Spleen (tissue), 7 donors: Measurements from ENCODE around the gene HPS3.

ENCODE experiments used
- POLR2A ChIP-seq, 3 donors: fragments of 450-650 bp; IDR thresholded peaks; one replicate each; pipeline ENCODE4 v1.5.1; 2017; ENCODE audit warnings: antibody characterized with exemption in 3 of 3, mild to moderate bottlenecking in 1 of 3
- TF ChIP-seq, protein P1 (sequence below), 11 experiments: fragments of 200-600 bp in 7 of 11; fragments of 450-650 bp in 4 of 11; sonication (generic) in 4 of 11; IDR thresholded peaks in 8 of 11; conservative IDR thresholded peaks in 3 of 11; 1 replicate in 7 of 11; 2 replicates in 4 of 11; pipeline versions ENCODE4 v1.4.0 to v1.8.0; 2016 to 2021; ENCODE audit warnings: antibody characterized with exemption in 11 of 11, inconsistent platforms in 4 of 11, mild to moderate bottlenecking in 1 of 11
- donor health status: DM: no; HTN: no; CAD: no; lungs with moderate emphysema.
- donor health status: DM: no; HTN: no; CAD: no.
- donor health status: DM: no; HTN: no; CAD: no.

DNA sequence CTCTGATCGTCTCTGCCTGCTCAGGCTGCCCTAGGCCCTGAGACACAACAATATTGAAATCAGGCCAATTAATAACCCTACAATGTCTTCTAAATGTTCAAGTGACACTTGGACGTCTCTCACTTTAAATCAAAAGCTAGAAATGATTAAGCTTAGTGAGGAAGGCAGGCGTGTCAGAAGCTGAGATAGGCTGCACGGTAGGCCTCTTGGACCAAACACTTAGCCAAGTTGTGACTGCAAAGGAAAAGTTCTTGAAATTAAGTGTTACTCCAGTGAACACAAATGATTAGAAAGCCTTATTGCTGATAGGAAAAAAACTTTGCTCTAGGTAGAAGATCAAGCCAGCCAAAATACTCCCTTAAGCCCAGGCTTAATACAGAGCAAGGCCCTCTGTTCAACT lies 2.2 kb downstream of the HPS3 start:
- TF ChIP-seq, protein P1, sequence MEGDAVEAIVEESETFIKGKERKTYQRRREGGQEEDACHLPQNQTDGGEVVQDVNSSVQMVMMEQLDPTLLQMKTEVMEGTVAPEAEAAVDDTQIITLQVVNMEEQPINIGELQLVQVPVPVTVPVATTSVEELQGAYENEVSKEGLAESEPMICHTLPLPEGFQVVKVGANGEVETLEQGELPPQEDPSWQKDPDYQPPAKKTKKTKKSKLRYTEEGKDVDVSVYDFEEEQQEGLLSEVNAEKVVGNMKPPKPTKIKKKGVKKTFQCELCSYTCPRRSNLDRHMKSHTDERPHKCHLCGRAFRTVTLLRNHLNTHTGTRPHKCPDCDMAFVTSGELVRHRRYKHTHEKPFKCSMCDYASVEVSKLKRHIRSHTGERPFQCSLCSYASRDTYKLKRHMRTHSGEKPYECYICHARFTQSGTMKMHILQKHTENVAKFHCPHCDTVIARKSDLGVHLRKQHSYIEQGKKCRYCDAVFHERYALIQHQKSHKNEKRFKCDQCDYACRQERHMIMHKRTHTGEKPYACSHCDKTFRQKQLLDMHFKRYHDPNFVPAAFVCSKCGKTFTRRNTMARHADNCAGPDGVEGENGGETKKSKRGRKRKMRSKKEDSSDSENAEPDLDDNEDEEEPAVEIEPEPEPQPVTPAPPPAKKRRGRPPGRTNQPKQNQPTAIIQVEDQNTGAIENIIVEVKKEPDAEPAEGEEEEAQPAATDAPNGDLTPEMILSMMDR (IDR thresholded peaks at IDR 0.05 in 8 of 11, conservative IDR thresholded peaks at IDR 0.05 in 3 of 11) = no peak
- no peak for TF ChIP-seq POLR2A (IDR thresholded peaks at IDR 0.05)
